ENCODE data around the gene SLC45A1.

The SLC45A1 gene

DNA sequence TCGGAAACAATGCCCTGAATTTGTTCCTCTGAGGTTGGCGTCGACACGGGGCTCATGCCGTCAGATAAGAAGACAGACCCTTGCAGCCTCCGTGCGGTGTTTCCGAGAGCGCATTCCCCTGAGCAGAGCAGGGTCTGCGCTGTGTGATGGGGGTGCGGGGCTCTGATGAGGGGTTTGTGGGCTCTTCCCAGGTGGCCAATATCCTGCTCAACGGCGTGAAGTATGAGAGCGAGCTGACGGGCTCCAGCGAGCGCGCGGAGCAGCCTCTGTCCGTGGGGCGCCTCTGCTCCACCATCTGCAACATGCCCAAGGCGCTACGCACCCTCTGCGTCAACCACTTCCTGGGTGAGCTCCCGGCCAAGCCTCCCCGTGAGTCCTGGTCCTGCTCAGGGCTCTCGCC is 17.3 kb downstream of the SLC45A1 start:
- DNase-seq (ENCODE audit: low read depth in 2 of 2) = no peak

DNA sequence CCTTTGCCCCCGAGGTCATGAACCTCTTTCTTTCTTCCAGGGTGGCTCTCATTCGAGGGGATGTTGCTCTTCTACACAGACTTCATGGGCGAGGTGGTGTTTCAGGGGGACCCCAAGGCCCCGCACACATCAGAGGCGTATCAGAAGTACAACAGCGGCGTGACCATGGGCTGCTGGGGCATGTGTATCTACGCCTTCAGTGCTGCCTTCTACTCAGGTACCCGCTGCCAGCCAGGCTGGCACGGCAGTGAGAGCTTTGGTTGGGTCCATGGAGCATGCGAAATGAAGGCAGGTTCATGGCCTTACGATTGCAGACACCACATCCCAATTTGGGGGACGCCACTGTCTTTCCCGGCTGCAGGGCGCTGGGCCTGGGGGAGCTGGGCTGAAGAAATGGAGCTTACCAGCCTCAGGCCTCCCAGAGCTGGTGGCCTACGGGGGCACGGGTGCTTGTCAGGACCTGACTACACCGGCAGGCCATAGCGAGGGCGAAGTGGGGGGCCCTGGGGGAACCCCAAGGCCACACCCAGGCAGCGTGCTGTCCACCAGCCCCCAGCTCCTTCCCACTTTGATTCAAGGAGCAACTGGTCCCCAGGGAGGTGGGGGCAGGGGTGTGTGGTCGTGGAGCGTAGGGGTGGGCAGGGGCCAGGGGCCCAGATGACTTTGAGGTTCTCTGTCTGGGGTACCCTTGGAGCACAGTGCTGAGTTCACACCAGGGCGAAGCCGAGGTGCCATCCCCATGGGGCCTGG is 20.0 kb downstream of the SLC45A1 start:
- DNase-seq (ENCODE audit: low read depth in 2 of 2) = no peak

DNA sequence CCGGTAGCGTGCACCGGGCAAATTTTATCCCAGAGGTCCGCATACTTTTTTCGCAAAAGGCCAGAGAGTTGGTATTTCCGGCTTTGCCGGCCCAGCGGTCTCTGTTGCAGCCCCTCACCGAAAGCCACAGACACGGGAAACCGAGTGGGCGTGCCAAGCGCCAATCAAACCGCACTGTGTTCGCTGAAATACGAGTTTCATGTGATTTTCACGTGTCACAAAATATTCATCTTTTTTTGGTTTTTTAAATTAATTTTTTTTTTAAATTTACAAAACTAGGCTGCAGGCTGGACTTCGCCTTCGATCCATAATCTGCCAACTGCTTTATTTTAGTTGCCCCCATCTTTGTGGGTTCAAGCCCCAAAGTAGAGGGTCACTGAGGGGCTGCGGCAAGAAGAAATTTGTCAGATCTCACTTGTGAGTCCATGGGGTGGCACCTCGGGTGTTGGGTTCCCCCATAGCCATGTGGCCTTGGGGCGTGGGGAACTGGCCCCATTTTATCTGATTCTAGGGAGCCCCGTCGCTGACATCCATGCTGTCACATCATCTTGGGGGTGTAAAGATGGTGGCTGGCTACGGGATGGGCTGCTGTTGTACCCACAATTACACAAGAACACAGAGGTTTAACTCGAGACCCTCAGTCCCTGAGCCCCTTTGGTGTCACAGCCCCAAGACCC is 20.8 kb downstream of the SLC45A1 start:
- DNase-seq (ENCODE audit: low read depth in 2 of 2) = no peak

DNA sequence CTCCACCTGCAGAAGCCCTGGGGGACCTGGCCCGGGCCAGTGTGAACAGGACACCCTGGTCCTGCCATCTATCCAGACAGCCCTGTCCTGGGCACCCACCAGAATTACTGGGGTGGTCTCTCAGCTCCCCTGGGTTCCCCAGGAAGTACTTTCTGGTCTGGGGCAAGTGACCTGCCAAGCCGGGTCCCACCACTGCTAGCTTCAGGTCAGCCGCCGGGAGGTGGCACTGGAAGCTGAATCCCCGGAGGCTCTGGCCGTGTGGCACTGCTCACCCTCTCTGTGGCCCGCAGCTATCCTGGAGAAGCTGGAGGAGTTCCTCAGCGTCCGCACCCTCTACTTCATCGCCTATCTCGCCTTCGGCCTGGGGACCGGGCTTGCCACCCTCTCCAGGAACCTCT is 21.3 kb downstream of the SLC45A1 start:
- no peak for DNase-seq (ENCODE audit: low read depth in 2 of 2)

DNA sequence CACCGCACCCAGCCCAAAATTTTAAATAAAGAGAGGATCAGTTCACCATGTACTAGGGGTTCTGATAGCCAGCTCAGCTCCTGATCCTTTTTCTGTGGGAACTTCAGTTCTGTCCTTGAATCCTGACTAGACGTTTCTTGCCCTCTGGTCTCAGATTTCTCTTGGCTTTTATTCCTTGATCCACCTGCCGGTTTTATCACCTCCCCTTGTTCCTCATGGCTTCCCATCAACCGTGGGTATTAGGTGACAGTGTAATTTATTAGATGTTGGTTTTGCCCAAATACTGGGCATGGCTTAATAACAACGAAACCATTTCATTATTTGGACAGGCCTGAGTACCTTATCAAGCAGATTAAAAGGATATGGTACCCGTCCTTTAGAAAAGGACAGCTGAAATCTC is 22.5 kb downstream of the SLC45A1 start:
- DNase-seq (ENCODE audit: low read depth in 2 of 2) = no peak

DNA sequence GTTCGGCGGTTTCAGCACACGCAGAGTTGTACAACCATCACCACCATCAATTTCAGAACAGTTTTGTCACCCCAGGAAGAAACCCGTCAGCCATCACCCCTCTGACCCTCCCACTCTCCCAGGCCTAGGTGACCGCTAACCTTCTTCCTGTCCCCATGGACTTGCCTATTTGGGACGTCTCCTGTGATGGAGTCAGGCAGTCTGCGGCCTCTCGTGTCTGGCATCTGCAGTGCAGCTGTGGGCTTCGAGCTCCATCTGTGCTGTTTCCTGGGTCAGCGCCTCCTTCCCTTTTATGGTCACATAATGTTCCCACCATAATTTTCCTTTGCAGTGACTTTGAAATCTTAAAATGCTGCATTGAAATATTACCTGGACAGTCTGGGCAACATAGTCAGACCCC is 24.4 kb downstream of the SLC45A1 start:
- no peak for DNase-seq (ENCODE audit: low read depth in 2 of 2)

DNA sequence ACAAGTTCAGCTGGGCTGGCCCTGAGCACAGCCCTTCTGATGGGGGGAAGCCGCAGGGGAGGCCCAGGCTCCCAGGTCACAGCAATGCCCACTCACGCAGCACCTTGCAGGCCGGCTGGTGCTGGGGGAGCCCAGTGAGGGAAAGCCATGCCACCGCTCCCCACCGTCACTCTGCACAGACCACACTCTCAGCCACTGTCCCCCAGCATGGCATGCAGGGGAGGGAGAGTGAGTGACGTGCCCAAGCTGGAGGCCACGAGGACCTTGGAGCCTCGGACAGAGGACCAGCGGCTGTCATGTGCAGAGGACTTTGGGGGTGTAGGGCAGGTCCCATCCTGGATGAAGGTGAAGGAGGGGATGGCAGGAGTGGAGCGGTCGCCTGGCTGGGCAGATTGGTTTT is 25.1 kb downstream of the SLC45A1 start:
- DNase-seq (ENCODE audit: low read depth in 2 of 2) = no peak

DNA sequence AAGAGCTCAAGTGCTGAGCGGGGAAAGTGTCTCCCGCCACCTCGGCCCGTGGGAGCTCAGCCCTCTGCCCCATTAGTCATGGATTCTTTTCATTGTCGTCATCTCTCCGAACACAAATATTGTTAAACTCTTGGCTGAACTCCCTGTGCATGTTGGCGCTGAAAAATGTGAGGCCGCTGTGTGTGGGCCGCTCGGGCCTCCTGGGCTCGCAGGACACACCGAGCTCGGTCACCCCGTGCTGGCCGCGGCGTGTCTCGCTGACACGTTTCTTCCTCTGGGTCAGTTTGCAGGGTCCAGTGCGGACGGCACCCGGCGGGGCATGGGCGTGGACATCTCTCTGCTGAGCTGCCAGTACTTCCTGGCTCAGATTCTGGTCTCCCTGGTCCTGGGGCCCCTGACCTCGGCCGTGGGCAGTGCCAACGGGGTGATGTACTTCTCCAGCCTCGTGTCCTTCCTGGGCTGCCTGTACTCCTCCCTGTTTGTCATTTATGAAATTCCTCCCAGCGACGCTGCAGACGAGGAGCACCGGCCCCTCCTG is 25.6 kb downstream of the SLC45A1 start:
- DNase-seq (ENCODE audit: low read depth in 2 of 2) = no peak

DNA sequence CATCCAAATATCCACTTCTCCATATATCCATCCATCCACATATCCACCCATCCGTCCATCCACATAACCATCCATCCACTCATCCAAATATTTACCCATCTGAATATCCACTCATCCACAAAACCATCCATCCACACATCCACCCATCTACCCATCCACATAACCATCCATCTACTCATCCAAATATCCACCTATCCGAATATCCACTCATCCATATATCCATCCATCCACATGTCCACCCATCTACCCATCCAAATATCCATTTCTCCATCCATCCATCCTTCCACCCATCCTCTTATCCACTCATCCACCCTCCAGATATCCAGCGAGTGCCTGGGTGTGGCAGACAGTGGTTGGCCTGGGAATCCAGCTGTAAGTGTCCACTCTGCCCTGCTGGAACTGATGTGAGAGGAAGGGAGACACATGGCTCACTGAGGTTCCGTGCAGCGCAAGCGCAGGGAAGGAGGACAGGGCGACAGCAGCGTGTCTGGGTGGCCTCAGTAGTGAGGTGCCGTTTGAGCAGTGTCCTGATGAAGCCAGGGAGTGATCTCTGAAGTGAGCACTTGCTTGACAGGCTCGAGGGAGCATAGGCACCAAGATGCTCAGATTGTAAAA is 27.1 kb downstream of the SLC45A1 start:
- no peak for DNase-seq (ENCODE audit: low read depth in 2 of 2)

DNA sequence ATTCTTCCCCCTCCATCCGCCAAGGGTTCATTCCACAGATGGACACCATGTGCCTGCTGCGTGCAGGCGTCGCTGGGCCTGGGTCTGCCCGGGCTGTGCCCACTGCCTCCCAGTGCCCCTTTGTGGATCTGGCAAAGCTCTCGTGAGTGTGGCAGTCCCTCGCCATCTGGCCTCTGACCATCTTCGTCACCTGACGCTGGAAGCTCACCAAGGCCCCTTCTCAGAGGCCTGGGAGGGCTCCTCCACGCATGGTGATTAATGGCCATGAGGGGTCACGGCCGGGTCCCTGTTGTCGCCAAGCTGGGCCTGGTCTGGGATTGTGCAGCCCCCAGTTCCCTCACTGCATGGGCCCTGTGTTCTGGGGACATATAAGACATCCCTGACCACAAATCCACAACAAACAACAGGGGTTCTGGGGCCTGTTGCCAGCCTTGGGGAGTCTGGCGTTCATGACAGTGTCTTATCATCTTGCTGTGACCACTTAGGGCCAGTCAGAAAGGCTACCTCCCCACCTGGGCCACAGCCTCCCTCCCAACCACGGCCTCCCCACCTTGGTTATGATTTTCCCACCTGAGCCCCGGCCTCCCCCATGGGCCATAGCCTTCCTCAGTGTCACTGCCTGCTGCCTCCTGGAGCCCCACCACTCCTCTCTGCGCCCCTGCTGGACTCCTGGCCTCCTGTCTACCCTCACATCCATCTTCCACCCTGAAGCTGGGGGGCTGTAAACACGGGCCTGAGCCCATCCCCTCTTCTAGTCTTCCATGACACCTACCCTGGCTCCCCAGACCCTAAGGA is 27.9 kb downstream of the SLC45A1 start:
- DNase-seq (ENCODE audit: low read depth in 2 of 2) = no peak

DNA sequence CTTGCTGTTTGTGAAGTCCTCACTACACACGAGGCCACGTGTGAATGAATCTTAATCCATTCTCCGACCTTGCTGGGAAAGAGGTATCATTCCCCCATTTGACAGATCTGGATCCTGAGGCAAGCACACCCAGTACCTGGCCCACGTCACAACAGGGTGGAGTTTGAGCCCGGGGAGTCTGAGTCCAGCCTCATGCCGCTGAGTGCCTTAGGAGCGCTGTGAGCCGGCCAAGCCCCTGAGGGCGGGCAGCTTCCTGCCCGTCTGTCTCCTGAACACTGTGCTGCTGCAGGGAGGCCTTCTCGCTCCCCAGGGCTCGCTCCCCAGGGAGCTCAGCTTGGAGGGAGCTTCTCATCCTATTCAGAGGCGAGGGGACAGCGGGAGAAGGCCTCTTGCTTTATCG is 29.7 kb downstream of the SLC45A1 start:
- no peak for DNase-seq (ENCODE audit: low read depth in 2 of 2)

DNA sequence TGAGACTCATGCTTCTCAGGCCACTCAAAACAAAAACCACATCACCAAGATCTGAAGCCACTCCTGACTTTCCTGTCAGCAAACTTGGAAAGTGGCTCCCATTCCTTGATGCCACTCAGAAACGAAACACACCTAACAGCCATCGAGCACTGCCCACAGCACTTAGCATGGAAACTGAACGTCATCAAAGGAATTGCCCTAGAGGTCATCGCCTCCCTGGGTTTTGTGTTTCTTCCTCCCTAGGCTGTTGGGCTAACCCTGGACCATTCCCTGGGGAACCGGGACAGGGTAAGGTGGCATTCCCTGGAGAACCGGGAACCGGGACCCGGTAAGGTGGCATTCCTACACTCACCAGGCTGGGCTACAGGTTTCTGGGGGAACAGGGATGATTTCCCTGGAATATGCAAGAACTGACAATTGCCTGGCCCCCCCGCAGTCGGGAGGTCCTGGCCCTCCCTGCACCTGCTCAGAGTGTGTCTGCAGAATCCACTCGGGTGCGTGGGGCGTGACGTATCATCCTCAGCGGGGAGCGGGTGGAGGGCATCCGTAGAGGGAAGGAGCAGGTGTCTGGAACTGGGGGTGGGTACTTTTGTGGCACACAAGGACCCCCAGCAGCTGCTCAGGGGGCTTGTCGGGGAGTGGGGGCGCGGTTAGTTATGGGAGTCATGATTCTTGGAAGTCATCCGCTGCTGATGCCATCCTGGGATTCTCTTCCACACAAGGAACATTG is 30.3 kb downstream of the SLC45A1 start:
- no peak for DNase-seq (ENCODE audit: low read depth in 2 of 2)

DNA sequence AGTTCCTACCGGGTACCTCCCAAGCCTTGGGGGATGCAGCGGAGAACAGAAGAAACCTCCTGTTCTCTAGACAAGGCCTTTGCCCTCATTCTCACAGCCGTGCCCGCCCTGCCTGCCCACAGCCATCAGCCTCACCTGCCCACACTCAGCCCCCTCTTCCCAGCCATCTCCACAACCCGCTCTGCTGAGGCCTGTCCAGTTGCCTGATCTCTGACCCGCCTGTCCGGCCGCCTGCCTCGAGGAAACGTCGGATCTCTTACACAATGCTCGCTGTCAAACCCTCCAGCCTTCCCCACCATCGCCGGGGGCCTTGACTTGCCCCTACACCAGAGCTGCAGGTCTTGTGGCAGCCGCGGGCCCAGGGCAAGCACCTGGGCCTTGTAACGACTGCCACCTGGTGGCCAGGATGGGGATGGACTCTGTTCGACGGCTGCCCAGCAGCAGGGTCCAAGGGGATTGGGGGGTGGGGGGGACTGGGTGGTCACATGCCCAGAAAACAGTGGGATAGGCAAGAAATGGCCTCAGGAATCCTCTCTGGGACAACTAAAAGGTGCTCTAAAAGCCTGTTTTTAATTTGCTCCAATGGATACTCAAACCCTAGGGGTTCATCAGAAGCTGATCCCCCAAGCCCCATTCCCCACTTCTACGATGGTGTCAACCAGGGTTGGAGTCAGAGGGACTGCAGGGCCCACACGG is 31.0 kb downstream of the SLC45A1 start:
- DNase-seq (ENCODE audit: low read depth in 2 of 2) = peak; percentile 42 to 46

DNA sequence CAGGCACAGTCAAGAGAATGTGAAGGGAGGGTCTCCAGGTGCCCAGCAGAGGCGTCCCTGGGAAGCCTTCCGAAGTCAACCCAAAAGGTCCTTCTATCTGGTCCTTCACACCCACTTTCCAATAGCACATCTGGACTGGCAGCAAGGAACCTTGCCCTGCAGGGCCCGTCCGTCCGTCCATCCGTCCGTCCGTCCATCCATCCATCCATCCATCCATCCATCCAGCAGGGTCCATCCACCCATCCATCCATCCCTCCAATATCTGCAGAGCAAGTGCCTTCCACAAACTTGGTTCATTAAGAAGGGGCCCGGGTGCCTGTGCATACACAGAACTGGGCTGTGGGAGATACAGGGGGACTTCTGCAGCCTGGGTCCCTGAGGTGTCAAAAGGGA is 31.6 kb downstream of the SLC45A1 start:
- DNase-seq (ENCODE audit: low read depth in 2 of 2) = no peak

DNA sequence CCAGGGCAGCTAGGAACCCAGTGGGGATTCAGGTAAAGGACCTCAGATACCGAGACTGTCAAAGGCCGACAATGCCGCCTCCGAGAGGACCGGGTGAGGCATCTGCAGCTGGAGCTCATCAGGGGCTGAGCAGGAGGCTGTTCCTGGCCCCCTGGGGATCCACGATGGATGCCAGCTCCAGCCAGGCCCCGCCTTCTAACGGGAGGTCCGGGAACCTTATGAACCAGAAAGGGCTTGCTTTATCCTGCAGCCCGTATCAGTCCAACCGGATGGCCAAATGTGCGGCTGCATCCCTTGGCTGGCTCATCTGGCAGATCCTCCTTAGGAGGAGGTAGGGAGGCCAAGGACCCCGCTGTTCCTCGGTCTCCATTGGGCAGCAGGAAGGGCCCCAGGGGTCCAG is 32.0 kb downstream of the SLC45A1 start:
- DNase-seq (ENCODE audit: low read depth in 2 of 2) = no peak

DNA sequence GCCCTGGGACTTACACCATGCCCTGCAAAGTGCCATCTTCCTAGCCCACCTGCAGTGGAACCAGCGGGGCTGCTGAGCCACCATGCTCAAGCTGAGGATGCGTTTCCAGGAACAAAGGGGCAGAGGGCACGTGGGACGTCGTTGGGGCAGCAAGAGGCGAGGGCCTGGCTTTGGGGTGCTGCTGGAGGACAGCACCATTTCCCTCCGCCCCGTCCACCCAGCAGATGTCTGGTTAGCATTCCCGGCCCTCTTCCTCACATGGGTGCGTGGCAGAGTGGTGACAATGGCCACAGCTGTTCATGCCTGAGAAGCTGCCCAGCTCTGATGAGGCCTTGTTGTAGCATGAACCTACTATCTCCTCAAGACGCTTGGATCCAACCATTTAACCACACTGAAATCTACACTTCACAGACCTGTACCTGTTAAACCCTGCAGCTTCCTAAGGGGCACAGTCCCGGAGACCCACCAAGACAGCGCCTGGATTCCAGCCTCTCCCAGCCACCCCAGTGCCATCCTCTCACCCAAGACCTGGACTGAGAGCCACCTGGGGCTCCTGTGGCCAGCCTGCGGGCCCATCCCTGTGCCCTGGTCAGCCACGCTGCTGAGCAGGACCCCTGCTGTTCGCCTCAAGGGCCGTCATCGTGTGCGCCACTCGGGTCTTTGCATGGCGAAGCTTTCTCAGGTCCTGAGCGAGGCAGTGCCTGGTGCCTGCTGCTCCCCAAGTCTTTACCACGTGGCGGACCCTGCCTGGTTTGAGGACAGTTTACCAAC is 33.2 kb downstream of the SLC45A1 start:
- no peak for DNase-seq (ENCODE audit: low read depth in 2 of 2)

DNA sequence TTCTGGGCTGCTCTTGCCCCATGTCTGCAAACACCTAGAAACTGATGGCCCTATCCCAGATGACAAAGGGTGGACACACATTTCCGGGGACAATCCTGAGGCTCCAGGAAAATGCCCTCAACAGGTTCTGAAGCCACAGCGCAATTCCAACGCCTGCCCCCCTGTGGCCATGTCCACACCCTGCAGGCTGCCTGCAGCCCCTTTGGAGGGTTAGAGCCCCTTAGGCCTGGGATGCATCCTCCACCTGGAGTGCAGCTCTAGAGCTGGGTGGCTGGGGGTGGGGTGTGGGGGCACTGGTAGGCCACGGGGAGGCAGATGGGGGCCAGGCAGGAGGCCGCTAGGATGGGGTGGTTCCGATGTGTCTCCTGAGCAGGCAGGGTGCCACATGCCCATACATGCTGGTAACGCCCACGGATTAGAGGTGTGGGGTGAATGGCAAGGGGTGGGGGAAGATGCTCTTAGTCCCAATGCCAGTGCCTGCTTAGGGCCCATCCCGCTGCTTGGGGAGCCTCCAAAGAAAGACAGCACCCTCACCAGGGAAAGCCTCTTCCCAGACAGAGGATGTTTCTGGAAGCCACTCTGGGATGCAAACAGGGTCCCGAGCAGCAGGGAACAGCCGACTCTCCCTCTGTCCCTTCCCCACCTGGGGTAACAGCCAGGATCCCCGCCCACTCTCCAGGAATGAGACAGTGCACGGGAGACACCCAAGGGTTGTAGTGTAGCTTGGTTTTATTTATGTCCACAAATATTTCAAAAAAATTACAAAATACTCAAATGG is 34.0 kb downstream of the SLC45A1 start:
- DNase-seq (ENCODE audit: low read depth in 2 of 2) = peak in 1 of 2 donors; percentile 17

DNA sequence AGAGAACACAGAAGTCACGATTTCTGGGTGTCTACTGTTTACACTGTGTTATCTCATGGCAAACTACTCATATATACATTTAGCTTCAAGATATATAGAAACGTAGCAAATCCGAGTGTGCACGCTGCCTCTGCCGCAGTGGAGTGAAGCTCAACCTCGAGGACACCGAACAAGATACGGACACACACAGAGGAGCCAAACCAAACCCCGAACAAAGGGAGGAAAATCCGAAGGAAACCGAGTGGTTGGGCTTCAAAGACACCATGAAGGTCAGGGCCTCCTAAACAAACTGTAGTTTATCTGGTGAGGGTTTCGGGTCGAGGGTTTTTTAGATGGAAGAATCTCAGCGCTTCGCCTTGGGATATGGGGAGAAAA is 34.5 kb downstream of the SLC45A1 start:
- no peak for DNase-seq (ENCODE audit: low read depth in 2 of 2)
